NT2/D1 (cell line): Measurements from ENCODE around the gene ATCAY.

ENCODE experiments used
- SUZ12 ChIP-seq: IDR thresholded peaks from 2 replicates; pipeline ENCODE4 v1.6.1; 2011; ENCODE audit not compliant: insufficient read length, insufficient read depth; ENCODE audit errors: extremely low read depth
- YY1 ChIP-seq: IDR thresholded peaks from 2 replicates; pipeline ENCODE4 v1.6.1; 2011; ENCODE audit not compliant: insufficient read length, insufficient read depth

DNA sequence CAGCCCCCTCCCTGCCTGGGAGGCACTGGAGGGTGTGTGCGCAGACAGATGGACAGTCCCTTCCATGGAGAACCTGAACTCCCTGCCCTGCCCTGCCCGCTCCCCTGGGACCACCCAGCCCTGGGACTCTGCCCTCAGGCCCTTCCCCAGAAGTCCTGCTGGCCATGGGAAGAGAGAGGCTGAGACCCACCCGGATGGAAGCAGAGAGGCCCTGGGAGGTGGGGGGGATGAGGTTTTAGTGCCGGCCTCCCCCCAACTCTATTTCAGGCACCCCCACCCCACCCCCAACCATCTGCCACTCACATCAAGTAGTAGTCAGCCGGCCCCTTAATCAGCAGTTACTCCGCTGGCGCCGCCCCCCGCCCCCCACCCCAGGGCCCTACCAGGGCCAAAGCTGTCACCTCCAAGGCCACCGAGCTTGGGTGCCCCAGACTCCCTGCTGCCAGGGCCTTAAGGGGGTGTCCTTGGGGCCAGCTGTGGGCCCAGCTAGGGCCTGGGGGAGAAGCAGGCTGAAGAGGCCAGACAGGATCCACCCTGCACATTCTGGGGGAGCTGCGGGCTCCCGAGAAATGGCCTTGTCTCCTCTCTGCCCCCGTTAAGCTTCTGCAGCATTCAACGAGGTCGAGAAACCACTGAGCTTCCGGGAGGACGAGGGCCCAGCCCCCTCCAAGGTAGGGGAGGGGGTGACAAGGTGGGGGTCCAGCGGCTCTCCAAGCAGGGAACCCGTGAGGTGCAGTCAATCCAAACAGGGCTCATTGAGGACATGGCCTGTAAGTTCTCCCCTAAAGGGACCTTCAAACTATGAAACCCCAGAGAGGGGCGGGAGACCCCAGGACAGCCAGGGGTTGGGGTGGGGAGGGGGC is 69.7 kb downstream of the ATCAY start:
- no peak for TF ChIP-seq YY1
- no peak for TF ChIP-seq SUZ12
